WI38 (cell line): ENCODE results near the gene PLA2G4D.

Source experiments
- H3K4me3 ChIP-seq: 2 replicates; pipeline ENCODE4 v1.5.1; 2011; ENCODE audit warnings: low read depth, mild to moderate bottlenecking, control low read depth, low read length
- TF ChIP-seq, protein P1 (sequence below): IDR thresholded peaks from 2 replicates; pipeline ENCODE4 v1.5.1; 2012; ENCODE audit warnings: low read depth, mild to moderate bottlenecking, control low read depth, low read length

Gene PLA2G4D

DNA sequence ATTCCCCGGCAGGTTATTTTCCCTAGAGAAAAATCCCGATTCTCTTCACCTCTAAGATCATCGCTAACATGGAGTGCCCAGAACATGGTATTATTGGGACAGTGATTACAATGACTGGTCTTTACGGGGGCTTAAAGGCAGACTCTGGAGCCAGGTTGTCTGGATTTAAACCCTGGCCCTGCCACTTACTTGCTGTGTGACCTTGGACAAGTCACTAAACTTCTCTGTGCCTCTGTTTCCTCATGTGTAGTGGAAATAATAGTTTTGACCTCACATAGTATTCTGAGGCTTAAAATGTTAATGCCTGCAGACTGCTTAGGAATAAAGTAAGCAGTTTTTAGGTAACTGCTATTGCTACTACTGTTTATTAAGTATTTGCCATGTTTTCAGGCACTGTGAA lies 4.4 kb downstream of the PLA2G4D start:
- TF ChIP-seq, protein P1, sequence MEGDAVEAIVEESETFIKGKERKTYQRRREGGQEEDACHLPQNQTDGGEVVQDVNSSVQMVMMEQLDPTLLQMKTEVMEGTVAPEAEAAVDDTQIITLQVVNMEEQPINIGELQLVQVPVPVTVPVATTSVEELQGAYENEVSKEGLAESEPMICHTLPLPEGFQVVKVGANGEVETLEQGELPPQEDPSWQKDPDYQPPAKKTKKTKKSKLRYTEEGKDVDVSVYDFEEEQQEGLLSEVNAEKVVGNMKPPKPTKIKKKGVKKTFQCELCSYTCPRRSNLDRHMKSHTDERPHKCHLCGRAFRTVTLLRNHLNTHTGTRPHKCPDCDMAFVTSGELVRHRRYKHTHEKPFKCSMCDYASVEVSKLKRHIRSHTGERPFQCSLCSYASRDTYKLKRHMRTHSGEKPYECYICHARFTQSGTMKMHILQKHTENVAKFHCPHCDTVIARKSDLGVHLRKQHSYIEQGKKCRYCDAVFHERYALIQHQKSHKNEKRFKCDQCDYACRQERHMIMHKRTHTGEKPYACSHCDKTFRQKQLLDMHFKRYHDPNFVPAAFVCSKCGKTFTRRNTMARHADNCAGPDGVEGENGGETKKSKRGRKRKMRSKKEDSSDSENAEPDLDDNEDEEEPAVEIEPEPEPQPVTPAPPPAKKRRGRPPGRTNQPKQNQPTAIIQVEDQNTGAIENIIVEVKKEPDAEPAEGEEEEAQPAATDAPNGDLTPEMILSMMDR = no peak
- no peak overlapping the region for H3K4me3 ChIP-seq

GRCh38 chr15:42088801-42089640 lies 5.3 kb downstream of the PLA2G4D start:
- no peak overlapping the region for H3K4me3 ChIP-seq
- TF ChIP-seq, protein P1 = no peak

DNA sequence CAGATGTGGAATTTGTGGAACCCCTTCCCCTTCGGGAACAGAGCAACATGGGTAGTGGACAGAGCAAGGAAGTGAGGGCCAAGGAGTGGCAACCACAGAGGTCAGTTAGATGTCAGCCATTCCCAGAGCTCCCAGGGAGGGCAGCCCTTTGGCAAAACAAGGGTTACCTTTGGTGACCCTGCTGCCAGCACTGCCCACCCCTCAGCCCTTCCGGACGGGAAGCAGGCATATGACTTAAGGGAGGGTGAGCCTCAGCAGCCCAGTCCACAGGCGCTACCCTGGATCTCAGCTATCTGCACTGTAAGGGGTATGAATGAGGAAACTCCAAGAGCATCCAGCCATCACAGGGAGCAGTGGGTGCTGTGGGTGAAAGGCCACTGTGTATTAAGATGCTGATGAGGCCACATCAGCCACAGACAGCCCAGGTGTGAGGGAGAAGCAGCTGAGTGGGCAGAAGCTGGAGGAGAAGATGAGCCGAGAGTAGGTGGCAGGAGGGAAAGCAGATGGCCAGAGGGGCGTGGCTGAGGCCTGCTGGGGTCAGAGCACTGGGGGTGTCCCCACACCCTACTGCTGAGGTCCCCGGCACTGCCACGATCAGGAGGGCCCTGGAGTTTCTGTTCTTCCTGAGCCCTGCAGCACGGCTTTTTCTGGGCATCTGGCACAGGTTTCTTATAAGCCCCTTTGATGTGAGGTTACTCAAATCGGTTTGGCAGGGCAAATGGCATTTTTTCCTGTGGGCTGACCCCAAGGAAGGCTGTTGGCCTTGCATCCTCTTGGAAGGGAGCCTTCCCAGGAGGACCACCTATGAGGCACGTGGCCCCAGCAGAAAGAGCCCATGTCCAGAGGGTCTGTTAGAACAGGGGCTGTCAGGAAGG lies 6.2 kb downstream of the PLA2G4D start:
- TF ChIP-seq, protein P1 = no peak
- H3K4me3 ChIP-seq = no peak overlapping the region

DNA sequence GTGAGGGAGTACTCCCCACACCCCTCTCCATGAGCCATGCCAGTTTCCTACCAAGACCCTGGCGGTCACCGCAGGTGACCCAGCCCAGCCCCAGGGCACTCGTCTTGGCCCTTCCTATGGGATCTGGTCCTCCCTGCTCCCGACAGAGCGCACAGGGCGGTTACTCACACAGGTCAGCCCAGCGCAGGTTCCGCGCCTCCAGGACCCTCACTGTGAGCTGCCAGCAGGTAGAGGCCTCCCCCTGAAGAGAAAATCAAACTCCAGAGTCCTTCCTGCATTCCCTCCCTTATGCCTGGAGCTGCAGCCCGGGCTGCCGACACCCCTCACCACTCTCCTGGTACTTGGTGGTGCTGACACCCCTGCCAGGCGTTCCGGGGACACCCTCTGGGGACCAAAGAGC lies 6.9 kb downstream of the PLA2G4D start:
- TF ChIP-seq, protein P1 = no peak

DNA sequence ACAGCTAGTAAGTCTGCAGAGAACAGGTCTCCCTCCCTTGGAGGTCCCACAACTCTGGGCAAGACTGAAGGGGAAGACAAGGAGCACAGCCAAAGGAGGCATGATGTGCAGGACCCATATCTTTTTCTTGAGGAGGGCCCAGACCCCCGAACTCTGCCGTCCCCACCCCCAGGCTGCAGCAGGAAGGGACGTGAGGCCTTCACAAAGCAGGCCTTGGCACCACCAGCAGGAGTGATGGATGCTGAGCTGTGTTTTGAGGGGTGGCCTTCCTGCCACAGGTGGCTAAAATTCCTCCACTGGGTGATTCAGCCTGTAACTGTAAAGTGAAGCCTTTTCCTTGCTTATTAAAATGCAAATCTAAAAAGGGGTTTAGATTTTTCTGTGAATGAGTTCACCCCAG lies 8.6 kb downstream of the PLA2G4D start:
- H3K4me3 ChIP-seq = no peak overlapping the region
- TF ChIP-seq, protein P1 = no peak

More for the DNA sequence above, 6.9 kb downstream of the PLA2G4D start:
- H3K4me3 ChIP-seq = no peak overlapping the region

- TF ChIP-seq, protein P1 = no peak
- no peak overlapping the region for H3K4me3 ChIP-seq
These were observed 9.1 kb downstream of the PLA2G4D start for GRCh38 chr15:42085236-42085605.
